IMR-90 (cell line): ENCODE data around the gene COPS7A. TPM values are rescaled to one million over a fixed set of nuclear protein-coding genes. Genes with fewer than 3 reads are reported as not detected.

ENCODE experiments used
- ATAC-seq: fragments of 200-7000 bp; cut with Tn5 transposase; 2 replicates; pipeline ENCODE4 v1.9.1; 2020; ENCODE audit warnings: low read depth, mild to moderate bottlenecking, moderate library complexity
- BruUV-seq: library from RNA; stranded (reverse); fragments of 400-500 nt; replicated peaks from 2 replicates; lab custom pipeline; 2021; lab: Mats Ljungman, UMichigan
- CTCF ChIA-PET: fragments of 300-600 bp; formaldehyde crosslinking; extraction: SDS; loops from one replicate; lab custom pipeline; 2021; ENCODE audit warnings: antibody characterized with exemption; lab: Yijun Ruan, JAX
- POLR2A ChIA-PET: fragments of 300-600 bp; sonication (Branson Sonifier 250); formaldehyde crosslinking; loops from one replicate; lab custom pipeline; 2022; ENCODE audit warnings: antibody characterized with exemption; ENCODE audit not compliant: unreplicated experiment; lab: Charles Lee
- DNase-seq: peaks from one replicate; pipeline ENCODE4 v3.0.0; 2013
- H2AFZ ChIP-seq: replicated peaks from 2 replicates; pipeline ENCODE3; 2013; ENCODE audit warnings: low read length, mild to moderate bottlenecking; ENCODE audit not compliant: poor library complexity
- H2AK5ac ChIP-seq: 2 replicates; pipeline ENCODE4 v1.6.1; 2013; ENCODE audit warnings: low read depth, low read length, inconsistent platforms
- H2AK9ac ChIP-seq: replicated peaks from 2 replicates; pipeline ENCODE3; 2013; ENCODE audit warnings: mild to moderate bottlenecking, low read depth, low read length, moderate library complexity; ENCODE audit not compliant: poor library complexity
- H2BK120ac ChIP-seq: 2 replicates; pipeline ENCODE4 v1.6.1; 2013; ENCODE audit warnings: low read depth, low read length, inconsistent platforms
- H2BK15ac ChIP-seq: 3 replicates; pipeline ENCODE4 v1.6.1; 2013; ENCODE audit warnings: low read depth, low read length, inconsistent platforms
- H2BK20ac ChIP-seq: 2 replicates; pipeline ENCODE4 v1.6.1; 2013; ENCODE audit warnings: low read depth, mild to moderate bottlenecking, inconsistent platforms, low read length, moderate library complexity
- H2BK5ac ChIP-seq: 2 replicates; pipeline ENCODE4 v1.6.1; 2013; ENCODE audit warnings: mild to moderate bottlenecking, low read depth, low read length, inconsistent platforms; ENCODE audit not compliant: poor library complexity, severe bottlenecking
- H3K14ac ChIP-seq: replicated peaks from 2 replicates; pipeline ENCODE4 v1.6.1; 2013; ENCODE audit warnings: low read depth, low read length, inconsistent platforms
- H3K18ac ChIP-seq: 2 replicates; pipeline ENCODE4 v1.6.1; 2013; ENCODE audit warnings: low read depth, low read length, control low read depth
- H3K23ac ChIP-seq: 2 replicates; pipeline ENCODE4 v1.6.1; 2013; ENCODE audit warnings: low read depth, low read length, inconsistent platforms
- H3K27ac ChIP-seq: 2 replicates; pipeline ENCODE4 v1.5.1; 2013; ENCODE audit warnings: mild to moderate bottlenecking, control low read depth, low read length; ENCODE audit not compliant: insufficient read depth
- H3K27me3 ChIP-seq: 2 replicates; pipeline ENCODE4 v1.6.1; 2013; ENCODE audit warnings: low read length; ENCODE audit not compliant: control insufficient read depth, insufficient read depth
- H3K36me3 ChIP-seq: 2 replicates; pipeline ENCODE4 v1.6.1; 2013; ENCODE audit warnings: low read length, mixed read lengths; ENCODE audit not compliant: control insufficient read depth, insufficient read depth
- H3K4ac ChIP-seq: 2 replicates; pipeline ENCODE4 v1.6.1; 2013; ENCODE audit warnings: low read depth, low read length, inconsistent platforms
- H3K4me1 ChIP-seq: 2 replicates; pipeline ENCODE4 v1.6.1; 2013; ENCODE audit warnings: low read length, mixed read lengths; ENCODE audit not compliant: control insufficient read depth, insufficient read depth
- H3K4me2 ChIP-seq: 2 replicates; pipeline ENCODE4 v1.6.1; 2013; ENCODE audit warnings: low read depth, mild to moderate bottlenecking, control low read depth, low read length, moderate library complexity
- H3K4me3 ChIP-seq: 2 replicates; pipeline ENCODE4 v1.5.1; 2013; ENCODE audit warnings: low read depth, mild to moderate bottlenecking, control low read depth, low read length, moderate library complexity; ENCODE audit not compliant: insufficient read depth
- H3K56ac ChIP-seq: 2 replicates; pipeline ENCODE4 v1.6.1; 2013; ENCODE audit warnings: low read length, inconsistent platforms; ENCODE audit not compliant: insufficient read depth; ENCODE audit errors: extremely low read depth
- H3K79me1 ChIP-seq, 2 experiments: 2 replicates each; pipeline ENCODE4 v1.6.1; 2013; ENCODE audit warnings: low read length in 2 of 2, inconsistent platforms in 1 of 2, low read depth in 1 of 2
- H3K9ac ChIP-seq: 2 replicates; pipeline ENCODE4 v1.6.1; 2013; ENCODE audit warnings: low read depth, low read length, control low read depth
- H3K9me1 ChIP-seq: 2 replicates; pipeline ENCODE4 v1.6.1; 2013; ENCODE audit warnings: low read length, inconsistent platforms; ENCODE audit not compliant: insufficient read depth
- H3K9me3 ChIP-seq: 2 replicates; pipeline ENCODE4 v1.6.1; 2013; ENCODE audit warnings: low read length; ENCODE audit not compliant: control insufficient read depth, insufficient read depth
- H4K20me1 ChIP-seq: 2 replicates; pipeline ENCODE4 v1.6.1; 2013; ENCODE audit warnings: low read length, inconsistent platforms; ENCODE audit not compliant: insufficient read depth
- H4K5ac ChIP-seq: 2 replicates; pipeline ENCODE4 v1.6.1; 2013; ENCODE audit warnings: mild to moderate bottlenecking, low read depth, low read length, control low read depth
- H4K8ac ChIP-seq, 2 experiments: 2 replicates each; pipeline ENCODE4 v1.6.1; 2013; ENCODE audit warnings: low read depth in 2 of 2, low read length in 2 of 2, control low read depth in 1 of 2, inconsistent platforms in 1 of 2
- H4K91ac ChIP-seq: 2 replicates; pipeline ENCODE4 v1.6.1; 2013; ENCODE audit warnings: low read depth, low read length, inconsistent platforms; ENCODE audit not compliant: insufficient read depth
- BHLHE40 ChIP-seq: fragments of 150-350 bp; IDR thresholded peaks from 2 replicates; pipeline ENCODE4 v1.6.1; 2016; ENCODE audit warnings: mild to moderate bottlenecking, low read depth, low read length
- CEBPB ChIP-seq: IDR thresholded peaks from 2 replicates; pipeline ENCODE4 v1.6.1; 2012; ENCODE audit warnings: low read depth, low read length, improper control_type of control experiment
- CHD1 ChIP-seq: IDR thresholded peaks from 2 replicates; pipeline ENCODE4 v1.6.1; 2012; ENCODE audit warnings: low read depth, low read length, improper control_type of control experiment
- FOS ChIP-seq: fragments of 150-350 bp; IDR thresholded peaks from 2 replicates; pipeline ENCODE4 v1.6.1; 2016; ENCODE audit warnings: low read depth, low read length
- MAFK ChIP-seq: IDR thresholded peaks from 2 replicates; pipeline ENCODE4 v1.6.1; 2012; ENCODE audit warnings: low read depth, low read length, improper control_type of control experiment
- MAZ ChIP-seq: IDR thresholded peaks from 2 replicates; pipeline ENCODE4 v1.6.1; 2012; ENCODE audit warnings: low read depth, mild to moderate bottlenecking, low read length, improper control_type of control experiment, moderate library complexity, borderline replicate concordance
- MXI1 ChIP-seq: IDR thresholded peaks from 2 replicates; pipeline ENCODE4 v1.6.1; 2012; ENCODE audit warnings: low read depth, mild to moderate bottlenecking, low read length, moderate library complexity, borderline replicate concordance
- NFE2L2 ChIP-seq: fragments of 150-350 bp; IDR thresholded peaks from 2 replicates; pipeline ENCODE4 v1.6.1; 2016; ENCODE audit warnings: low read depth, mild to moderate bottlenecking, low read length
- POLR2A ChIP-seq: IDR thresholded peaks from 2 replicates; pipeline ENCODE4 v1.6.1; 2012; ENCODE audit warnings: mild to moderate bottlenecking, low read depth, low read length
- RAD21 ChIP-seq: IDR thresholded peaks from 2 replicates; pipeline ENCODE4 v1.6.1; 2012; ENCODE audit warnings: low read length, improper control_type of control experiment
- WGBS, 2 experiments: methylation state at CpG; one replicate each; pipeline versions ENCODE4 v1.1.5 to v1.1.7; 2013; ENCODE audit warnings: missing lambda C conversion rate in 2 of 2; ENCODE audit not compliant: insufficient read length in 1 of 2; ENCODE audit errors: extremely low coverage in 2 of 2; 5-methylcytosine and 5-hydroxymethylcytosine counted together
- dilution Hi-C: fragments of 300-500 bp; cut with HindIII; formaldehyde crosslinking; loops from one replicate; pipeline ENCODE4 v1.14.3; 2018; ENCODE audit warnings: low sequenced_read_pairs; ENCODE audit not compliant: unreplicated experiment
- in situ Hi-C: fragments of 300-500 bp; cut with MboI; formaldehyde crosslinking; loops from 3 replicates; pipeline ENCODE4 v1.14.3; 2019; ENCODE audit warnings: low sequenced_read_pairs, inconsistent platforms, mixed read lengths
- intact Hi-C: fragments of 100-400 bp; cut with micrococcal nuclease; formaldehyde crosslinking; loops from 2 replicates; pipeline ENCODE4 v1.10.0; 2022
- polyA plus RNA-seq, 3 experiments: library from polyadenylated mRNA; depleted of rRNA; stranded (reverse); fragments of >200 nt; gene quantifications; 2 replicates each; pipeline ENCODE4 v1.2.3, GENCODE V29; 2012; ENCODE audit warnings: low replicate concordance in 1 of 3
- total RNA-seq: library from RNA; depleted of rRNA; stranded (reverse); fragments of >200 nt; gene quantifications from 2 replicates; pipeline ENCODE4 v1.2.3, GENCODE V29; 2012
- TF ChIP-seq, protein P1 (sequence below): conservative IDR thresholded peaks from 2 replicates; pipeline ENCODE4 v1.5.1; 2012; ENCODE audit warnings: mild to moderate bottlenecking, low read depth, low read length, improper control_type of control experiment
- TF ChIP-seq, protein P2 (sequence below): fragments of 150-350 bp; IDR thresholded peaks from 2 replicates; pipeline ENCODE4 v1.6.1; 2017; ENCODE audit warnings: mild to moderate bottlenecking, antibody characterized with exemption, low read length, low read depth

COPS7A gene
- total and polyA plus RNA-seq, 2 of the 4 experiments (the other 2 are of a cell fraction) = 58.8 to 135 TPM

DNA sequence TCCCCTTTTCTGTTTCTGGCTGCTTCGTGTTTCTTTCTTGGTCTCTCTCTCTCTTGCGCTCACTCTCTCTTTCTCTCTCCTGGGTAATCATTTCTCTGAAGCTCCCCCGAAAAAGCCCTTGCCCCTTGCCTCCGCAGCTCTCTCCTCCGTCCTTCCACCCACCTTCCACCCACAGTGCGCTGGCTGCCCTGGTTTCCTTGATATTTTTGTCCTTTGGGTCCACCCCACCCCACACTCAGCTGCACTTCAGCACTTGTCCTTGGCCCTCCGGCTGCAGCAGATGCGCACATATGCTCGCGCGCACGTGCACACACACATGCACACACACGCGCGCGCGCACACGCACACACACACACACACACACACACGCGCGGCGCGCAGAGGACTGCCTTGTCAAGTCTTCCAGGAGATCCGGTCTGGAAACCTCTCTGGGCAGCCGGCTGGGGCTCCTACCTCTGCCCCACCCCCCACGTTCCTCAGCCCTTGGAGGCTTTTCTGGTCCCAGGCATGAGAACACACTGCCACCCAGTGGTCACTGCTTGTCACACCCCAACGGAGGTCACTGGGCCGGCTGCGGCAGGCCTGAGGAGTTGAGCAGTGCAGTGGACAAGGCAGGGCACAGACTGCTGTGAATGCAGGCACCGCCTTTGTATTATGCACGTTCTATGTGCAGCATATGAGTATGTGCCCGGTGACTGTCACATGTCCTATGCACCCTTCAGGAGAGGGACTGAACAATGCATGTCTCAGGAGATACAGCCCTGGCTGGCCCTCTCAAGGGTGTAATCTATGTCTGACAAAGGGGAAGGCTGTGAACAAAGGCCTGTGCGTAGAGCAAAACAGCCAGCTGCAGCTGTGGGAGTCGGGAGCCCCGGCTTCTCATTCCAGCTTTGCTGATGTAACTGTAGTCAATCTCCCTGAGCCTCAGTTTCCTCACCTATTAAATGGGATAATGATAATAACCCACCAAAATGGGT is 55.0 kb downstream of the COPS7A start:
- in situ Hi-C loops = no loop called here
- ChIA-PET POLR2A (interaction anchor here (0.6 kb wide), 2 partner anchors 90 to 289 kb away, joined by 3 to 17 read pairs; partner anchors contain the start of gene ZNF384), CTCF (interaction anchor here (0.6 to 2.3 kb wide), 4 partner anchors 10 to 35 kb away, joined by 3 to 16 read pairs (median 4); partner anchors contain the start of genes CD4 and MLF2)
- no peak overlapping the region for H3K23ac ChIP-seq
- H2AK5ac ChIP-seq = no peak overlapping the region; the same call in 1 of the 2 replicates
- H3K9ac ChIP-seq = peak overlapping the region; percentile 15; the same call in 1 of the 2 replicates
- intact Hi-C loops = loop anchor here (1.0 kb wide), 4 partner anchors 26 to 162 kb away; partner anchors contain the start of gene MLF2
- H3K4ac ChIP-seq = peak overlapping the region; percentile 19
- H4K8ac ChIP-seq = peak overlapping the region in 1 of 2 experiments; percentile 70; a peak in 1 of 4 replicates
- peak overlapping the region; percentile 70 for H3K4me2 ChIP-seq
- 0 out of 2 replicates have a peak overlapping the region, but pooled peaks have one; percentile 9 for H2BK120ac ChIP-seq
- no peak overlapping the region for H2BK20ac ChIP-seq
- no peaks in the 10 kb centered on the region for H3K9me3 ChIP-seq
- H3K36me3 ChIP-seq = no peaks in the 10 kb centered on the region
- peaks cover 4% of the 10 kb centered on the region; the same call in 1 of the 2 replicates for H3K4me1 ChIP-seq
- 9% methylated on average over 9 of the region's 35 CpGs; no CpG with 5 or more reads in 1 of the 2 experiments for WGBS, 2 experiments
- H4K5ac ChIP-seq = peak overlapping the region; percentile 6
- BruUV-seq = no TSS peak
- no peaks in the 10 kb centered on the region for H4K20me1 ChIP-seq
- peak; percentile 91 for DNase-seq
- dilution Hi-C loops = no loop called here
- peak overlapping the region; percentile 35 for H3K4me3 ChIP-seq
- no peak overlapping the region for H2BK15ac ChIP-seq
- H3K56ac ChIP-seq = no peak overlapping the region
- H2AFZ ChIP-seq = peak overlapping the region; percentile 85
- peak overlapping the region; percentile 19; the same call in 1 of the 2 replicates for H3K27ac ChIP-seq
- H2AK9ac ChIP-seq = peak overlapping the region; percentile 76
- H3K79me1 ChIP-seq = no peaks in the 10 kb centered on the region
- no peaks in the 10 kb centered on the region for H3K27me3 ChIP-seq
- peak; percentile 99 for ATAC-seq
- H3K18ac ChIP-seq = no peak overlapping the region
- H4K91ac ChIP-seq = 0 out of 2 replicates have a peak overlapping the region, but pooled peaks have one; percentile 7
- H2BK5ac ChIP-seq = no peak overlapping the region
- no peaks in the 10 kb centered on the region for H3K9me1 ChIP-seq
- H3K14ac ChIP-seq = peak overlapping the region; percentile 51
- TF ChIP-seq CHD1 (no peak), CEBPB (no peak), RAD21 (peak; percentile 98), FOS (no peak), MXI1 (peak; percentile 74; the same call in 1 of the 2 replicates), MAFK (no peak), NFE2L2 (no peak), POLR2A (peak; percentile 48; the same call in 1 of the 2 replicates), BHLHE40 (peak; percentile 90), MAZ (peak; percentile 85)
- TF ChIP-seq, protein P1, sequence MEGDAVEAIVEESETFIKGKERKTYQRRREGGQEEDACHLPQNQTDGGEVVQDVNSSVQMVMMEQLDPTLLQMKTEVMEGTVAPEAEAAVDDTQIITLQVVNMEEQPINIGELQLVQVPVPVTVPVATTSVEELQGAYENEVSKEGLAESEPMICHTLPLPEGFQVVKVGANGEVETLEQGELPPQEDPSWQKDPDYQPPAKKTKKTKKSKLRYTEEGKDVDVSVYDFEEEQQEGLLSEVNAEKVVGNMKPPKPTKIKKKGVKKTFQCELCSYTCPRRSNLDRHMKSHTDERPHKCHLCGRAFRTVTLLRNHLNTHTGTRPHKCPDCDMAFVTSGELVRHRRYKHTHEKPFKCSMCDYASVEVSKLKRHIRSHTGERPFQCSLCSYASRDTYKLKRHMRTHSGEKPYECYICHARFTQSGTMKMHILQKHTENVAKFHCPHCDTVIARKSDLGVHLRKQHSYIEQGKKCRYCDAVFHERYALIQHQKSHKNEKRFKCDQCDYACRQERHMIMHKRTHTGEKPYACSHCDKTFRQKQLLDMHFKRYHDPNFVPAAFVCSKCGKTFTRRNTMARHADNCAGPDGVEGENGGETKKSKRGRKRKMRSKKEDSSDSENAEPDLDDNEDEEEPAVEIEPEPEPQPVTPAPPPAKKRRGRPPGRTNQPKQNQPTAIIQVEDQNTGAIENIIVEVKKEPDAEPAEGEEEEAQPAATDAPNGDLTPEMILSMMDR = peak; percentile 98
- TF ChIP-seq, protein P2, sequence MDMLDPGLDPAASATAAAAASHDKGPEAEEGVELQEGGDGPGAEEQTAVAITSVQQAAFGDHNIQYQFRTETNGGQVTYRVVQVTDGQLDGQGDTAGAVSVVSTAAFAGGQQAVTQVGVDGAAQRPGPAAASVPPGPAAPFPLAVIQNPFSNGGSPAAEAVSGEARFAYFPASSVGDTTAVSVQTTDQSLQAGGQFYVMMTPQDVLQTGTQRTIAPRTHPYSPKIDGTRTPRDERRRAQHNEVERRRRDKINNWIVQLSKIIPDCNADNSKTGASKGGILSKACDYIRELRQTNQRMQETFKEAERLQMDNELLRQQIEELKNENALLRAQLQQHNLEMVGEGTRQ = peak; percentile 12; the same call in 1 of the 2 replicates
